ENCODE data around the gene PALLD. TPM values are rescaled to one million over a fixed set of nuclear protein-coding genes. Genes with fewer than 3 reads are reported as not detected.

PALLD gene
- total RNA-seq, 1 experiment from 2014 or later, result 166 TPM

- ATAC-seq (no peak), DNase-seq (ENCODE audit: low read depth, low spot score) (no peak)
- no peaks in the 10 kb centered on the region; the same call in 1 of the 2 replicates for H4K20me1 ChIP-seq (ENCODE audit: insufficient read depth)
- TF ChIP-seq RAD21 (IDR thresholded peaks at IDR 0.05; ENCODE audit: low read depth) (no peak), FOSL1 (IDR thresholded peaks at IDR 0.05; ENCODE audit: low read depth) (no peak), POLR2A (IDR thresholded peaks at IDR 0.05; ENCODE audit: borderline replicate concordance, extremely low read depth, insufficient read depth, insufficient read length) (no peak), EZH2 (IDR thresholded peaks at IDR 0.05) (no peak), MAX (IDR thresholded peaks at IDR 0.05) (no peak), CBX3 (IDR thresholded peaks at IDR 0.05; ENCODE audit: low read depth) (no peak), EZH2phosphoT487 (IDR thresholded peaks at IDR 0.05; ENCODE audit: borderline replicate concordance) (no peak), ZBTB33 (IDR thresholded peaks at IDR 0.05; ENCODE audit: extremely low read depth, insufficient replicate concordance, low read length) (no peak), SP1 (IDR thresholded peaks at IDR 0.05; ENCODE audit: low read depth) (no peak), TCF7L2 (IDR thresholded peaks at IDR 0.05; ENCODE audit: borderline replicate concordance, extremely low read depth, insufficient read depth, insufficient read length) (no peak), REST (IDR thresholded peaks at IDR 0.05; ENCODE audit: low read depth) (no peak), YY1 (IDR thresholded peaks at IDR 0.05; ENCODE audit: extremely low read depth, insufficient replicate concordance, low read depth, low read length) (no peak), POLR2AphosphoS5 (IDR thresholded peaks at IDR 0.05; ENCODE audit: low read depth, low read length) (no peak), CTCF (IDR thresholded peaks at IDR 0.05 in 2 of 3, conservative IDR thresholded peaks at IDR 0.05 in 1 of 3; ENCODE audit: borderline replicate concordance in 1 of 3, insufficient read depth in 1 of 3, low read depth in 2 of 3, low read length in 2 of 3) (no peak), SIN3A (IDR thresholded peaks at IDR 0.05; ENCODE audit: low read depth) (no peak), SRF (IDR thresholded peaks at IDR 0.05; ENCODE audit: low read depth) (no peak), JUND (IDR thresholded peaks at IDR 0.05) (no peak), CEBPB (IDR thresholded peaks at IDR 0.05; ENCODE audit: low read depth) (no peak), ATF3 (IDR thresholded peaks at IDR 0.05) (no peak), ZFX (IDR thresholded peaks at IDR 0.05) (no peak)
- no peaks in the 10 kb centered on the region for H3K9me2 ChIP-seq (ENCODE audit: insufficient read depth)
- no peak overlapping the region for H2AFZ ChIP-seq (ENCODE audit: low read depth, low read length, poor library complexity, severe bottlenecking)
- no peaks in the 10 kb centered on the region for H3K9me3 ChIP-seq (ENCODE audit: control insufficient read depth in 1 of 2, insufficient read depth in 1 of 2, low read depth in 1 of 2, low read length in 2 of 2)
- no peaks in the 10 kb centered on the region for H3K27me3 ChIP-seq (ENCODE audit: insufficient read depth, low read length)
- no peaks in the 10 kb centered on the region for H3K36me3 ChIP-seq (ENCODE audit: control insufficient read depth in 1 of 2, insufficient read depth in 2 of 2, low read length in 2 of 2)
- intact Hi-C loops (cut with micrococcal nuclease), result no loop called here
- no peak overlapping the region for H3K4me3 ChIP-seq (replicated peaks in 1 of 2; ENCODE audit: low read depth in 1 of 2, low read length in 2 of 2)
- H3K79me2 ChIP-seq (ENCODE audit: insufficient read depth, low read length), result no peaks in the 10 kb centered on the region
- no peak overlapping the region for H3K4me2 ChIP-seq (ENCODE audit: low read length)
- RAD21 ChIA-PET (ENCODE audit: low non-redundant PET in 1 of 2, low total read pairs in 2 of 2, uncharacterized antibody in 2 of 2, unreplicated experiment in 2 of 2), result no interaction called here
- H3K9ac ChIP-seq (ENCODE audit: low read length), result no peak overlapping the region
- POLR2A ChIA-PET, result no interaction called here
- BruUV-seq (replicated peaks), result no TSS peak
- CTCF ChIA-PET, result no interaction called here
- no peaks in the 10 kb centered on the region for H3K4me1 ChIP-seq (ENCODE audit: control insufficient read depth in 1 of 2, insufficient read depth in 2 of 2, low read length in 2 of 2)
- H3K27ac ChIP-seq (ENCODE audit: low read depth, low read length), result no peak overlapping the region
Observed at GRCh38 chr4:168744021-168744420, 247.2 kb downstream of the PALLD start.
